Measurements from ENCODE around the gene SMTN. TPM values are rescaled to one million over a fixed set of nuclear protein-coding genes. Genes with fewer than 3 reads are reported as not detected.
"Not testable (repeated sequence)": the region's sequence is repeated elsewhere in the genome, so short reads cannot be mapped to it uniquely, and the experiment has no call there.

SMTN gene
- total RNA-seq, 1 donor from 2014 or later, result 283 TPM

DNA sequence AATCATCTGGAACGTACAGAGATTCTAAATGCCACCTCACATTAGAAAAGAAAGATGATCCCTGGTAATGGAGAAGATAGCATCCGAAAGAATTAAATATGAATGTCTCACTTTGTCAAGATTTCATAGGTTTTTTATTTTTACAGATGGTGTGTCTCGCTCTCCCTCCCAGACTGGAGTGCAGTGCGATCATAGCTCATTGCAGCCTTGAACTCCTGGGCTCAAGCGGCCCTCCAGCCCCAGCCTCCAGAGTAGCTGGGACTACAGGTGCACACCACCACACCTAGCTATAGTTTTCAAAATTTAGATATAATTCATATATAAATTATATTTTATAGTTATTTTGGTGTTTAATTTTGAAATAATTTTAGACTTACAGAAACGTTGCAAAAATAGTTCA lies 16.7 kb upstream of the SMTN start:
- DNase-seq (ENCODE audit: low spot score), result no peak
- intact Hi-C loops (cut with DNase I), result no loop called here
- ATAC-seq, result no peak

DNA sequence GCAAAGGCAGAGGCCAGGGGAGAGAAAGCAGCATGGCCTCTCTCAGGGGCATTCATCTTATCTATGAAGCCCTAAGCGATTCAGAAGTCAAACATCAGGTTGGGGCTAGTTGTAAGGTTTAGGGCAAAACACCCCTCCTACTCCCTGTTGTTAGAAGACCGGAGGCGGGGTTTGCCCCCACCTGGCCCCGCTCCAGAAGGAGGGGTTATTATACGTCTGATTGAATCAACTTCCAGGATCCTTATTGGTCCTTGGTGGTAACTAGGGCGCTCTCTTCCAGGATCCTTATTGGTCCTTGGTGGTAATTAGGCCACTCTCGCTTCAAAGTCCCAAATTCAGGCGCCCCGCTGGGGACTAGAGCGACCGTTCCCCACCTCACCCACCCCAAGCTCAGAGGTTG lies 12.1 kb upstream of the SMTN start:
- ATAC-seq (no peak), DNase-seq (ENCODE audit: low spot score) (no peak)
- intact Hi-C loops (cut with DNase I), result no loop called here

DNA sequence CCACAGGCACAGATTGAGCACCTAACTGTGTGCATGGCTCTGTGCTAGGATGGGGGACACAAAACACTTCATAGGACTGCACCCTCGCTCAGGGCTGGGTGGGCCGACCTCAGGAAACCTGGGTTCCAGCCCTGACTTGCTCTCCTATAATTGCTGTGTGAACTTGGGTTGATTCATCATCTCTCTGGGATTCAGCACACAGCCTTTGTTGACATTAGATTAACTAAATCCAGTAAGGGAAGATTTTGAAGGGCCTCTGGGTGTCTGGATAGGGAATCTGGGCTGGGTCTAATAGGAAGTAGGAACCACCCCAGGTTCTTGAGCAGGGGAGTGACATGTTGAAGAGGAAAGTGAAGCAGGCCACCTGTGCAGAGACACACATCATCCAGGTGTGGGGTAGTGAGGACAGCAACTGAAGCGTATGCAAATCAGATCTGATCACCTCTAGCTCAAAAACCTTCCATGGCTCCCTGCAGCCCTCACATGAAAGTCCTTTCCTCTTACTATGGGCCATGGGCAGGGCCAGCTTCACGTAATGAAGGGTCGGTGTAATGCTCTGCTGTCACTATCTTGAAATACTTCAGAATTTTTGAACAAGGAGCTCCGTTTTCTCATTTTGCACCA lies 11.3 kb upstream of the SMTN start:
- DNase-seq (ENCODE audit: low spot score); ATAC-seq; intact Hi-C loops (cut with DNase I): not testable (repeated sequence)

DNA sequence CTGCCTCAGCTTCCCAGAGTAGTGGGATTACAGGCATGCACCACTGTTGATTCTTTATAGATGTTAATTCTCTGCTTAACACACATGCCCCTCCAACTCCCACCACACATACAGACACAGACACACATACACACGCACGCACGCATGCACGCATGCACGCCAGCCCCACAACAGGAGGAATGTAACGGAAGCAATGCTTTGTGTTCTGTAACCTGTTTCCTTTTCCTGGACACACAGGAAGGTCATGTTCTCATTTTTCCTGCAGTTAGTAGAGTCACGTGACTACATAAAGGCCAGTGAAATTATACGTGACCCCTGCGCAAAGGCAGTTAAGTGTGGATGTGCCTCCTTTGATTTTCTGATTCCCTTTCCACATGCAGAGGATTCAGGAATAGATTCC lies 8.0 kb upstream of the SMTN start:
- DNase-seq (ENCODE audit: low spot score); intact Hi-C loops (cut with DNase I); ATAC-seq: not testable (repeated sequence)

DNA sequence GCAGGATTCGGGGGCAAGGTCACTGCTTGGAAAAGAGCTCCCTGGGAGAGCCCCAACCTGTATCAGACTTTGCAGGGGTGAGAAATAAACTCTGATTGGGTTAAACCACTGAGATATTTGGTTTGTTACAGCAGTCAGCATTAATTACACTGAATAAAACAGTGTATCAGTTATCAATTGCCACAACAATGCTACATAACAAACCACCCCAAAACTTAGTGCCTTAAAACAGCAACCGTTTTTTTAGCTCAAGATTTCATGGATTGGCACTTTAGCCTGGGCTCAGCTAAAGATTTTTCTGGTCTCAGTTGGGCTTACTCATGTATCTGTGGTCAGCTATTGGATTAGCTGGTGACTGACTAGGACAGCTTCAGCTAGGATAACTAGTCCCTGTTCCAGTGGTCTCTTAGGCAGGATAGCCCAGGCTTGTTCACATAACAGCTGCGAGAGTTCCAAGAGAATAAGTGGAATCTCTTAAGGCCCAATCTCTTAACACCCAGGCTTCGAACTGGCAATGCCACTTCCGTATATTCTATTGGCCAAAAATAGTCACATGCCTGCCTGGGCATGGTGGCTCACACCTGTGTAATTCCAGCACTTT lies 7.5 kb upstream of the SMTN start:
- intact Hi-C loops (cut with DNase I); ATAC-seq; DNase-seq (ENCODE audit: low spot score): not testable (repeated sequence)

DNA sequence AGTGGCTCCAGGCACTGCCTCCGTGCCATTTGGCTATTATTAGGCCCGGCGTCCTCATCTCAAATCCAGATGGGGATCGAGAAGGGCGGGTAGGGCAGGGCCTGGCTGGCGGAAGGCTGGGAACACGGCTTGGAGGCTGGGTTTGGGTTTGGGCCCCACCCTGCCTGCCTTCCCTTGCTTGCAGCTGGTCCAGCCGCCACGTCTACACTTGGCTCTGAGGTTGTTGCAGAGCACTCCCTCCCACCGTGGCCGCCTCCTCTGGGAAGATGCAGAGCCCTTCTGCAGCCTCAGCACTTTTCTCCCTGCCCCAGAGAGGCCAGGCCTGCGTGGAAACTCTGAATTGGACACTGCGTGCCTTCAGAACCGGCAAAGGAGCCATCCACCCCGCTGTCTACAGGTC lies 5.2 kb upstream of the SMTN start:
- peak; percentile 93 for DNase-seq (ENCODE audit: low spot score)
- ATAC-seq, result peak; percentile 94
- intact Hi-C loops (cut with DNase I), result no loop called here

DNA sequence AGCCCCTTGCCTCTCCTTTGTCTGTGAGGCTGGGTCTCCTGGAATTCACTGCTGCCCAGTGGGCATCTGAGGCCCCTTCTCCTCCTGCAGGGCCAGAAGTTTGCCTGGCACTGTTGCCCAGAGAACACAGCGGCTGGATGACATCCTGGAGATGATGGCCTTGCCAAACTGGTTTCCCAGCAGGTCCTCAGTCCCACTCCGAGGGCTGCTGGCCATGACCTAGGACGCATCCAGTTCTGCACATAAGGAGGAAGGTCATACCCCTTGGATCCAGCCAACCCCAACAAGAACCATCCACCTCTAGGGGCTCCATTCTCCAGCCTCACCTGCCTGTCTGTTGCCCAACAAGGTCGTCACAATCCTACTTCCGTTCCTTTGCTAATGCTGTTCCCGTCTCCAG lies 3.4 kb upstream of the SMTN start:
- no peak for ATAC-seq
- intact Hi-C loops (cut with DNase I), result no loop called here

DNA sequence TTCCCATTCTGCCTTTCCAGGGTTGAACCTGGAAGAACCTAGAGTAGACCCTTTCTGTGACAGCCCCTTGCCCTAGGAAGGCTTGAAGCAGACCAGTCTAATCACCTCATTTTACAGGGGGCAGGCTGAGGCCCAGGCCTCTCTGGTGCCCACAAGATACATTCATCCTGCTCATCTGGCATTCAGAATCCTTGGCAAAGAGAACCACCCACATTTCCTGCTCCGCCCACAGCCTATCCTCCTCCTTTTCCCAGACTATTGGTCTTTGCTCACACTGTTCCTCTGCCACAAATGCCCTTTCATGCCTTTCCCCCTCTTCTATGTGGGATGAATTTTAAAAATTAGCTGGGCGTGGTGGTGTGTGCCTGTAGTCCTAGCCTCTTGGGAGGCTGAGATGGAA lies 2.7 kb upstream of the SMTN start:
- intact Hi-C loops (cut with DNase I); ATAC-seq; DNase-seq (ENCODE audit: low spot score): not testable (repeated sequence)

More for the DNA sequence above, 3.4 kb upstream of the SMTN start:
- no peak for DNase-seq (ENCODE audit: low spot score)

DNA sequence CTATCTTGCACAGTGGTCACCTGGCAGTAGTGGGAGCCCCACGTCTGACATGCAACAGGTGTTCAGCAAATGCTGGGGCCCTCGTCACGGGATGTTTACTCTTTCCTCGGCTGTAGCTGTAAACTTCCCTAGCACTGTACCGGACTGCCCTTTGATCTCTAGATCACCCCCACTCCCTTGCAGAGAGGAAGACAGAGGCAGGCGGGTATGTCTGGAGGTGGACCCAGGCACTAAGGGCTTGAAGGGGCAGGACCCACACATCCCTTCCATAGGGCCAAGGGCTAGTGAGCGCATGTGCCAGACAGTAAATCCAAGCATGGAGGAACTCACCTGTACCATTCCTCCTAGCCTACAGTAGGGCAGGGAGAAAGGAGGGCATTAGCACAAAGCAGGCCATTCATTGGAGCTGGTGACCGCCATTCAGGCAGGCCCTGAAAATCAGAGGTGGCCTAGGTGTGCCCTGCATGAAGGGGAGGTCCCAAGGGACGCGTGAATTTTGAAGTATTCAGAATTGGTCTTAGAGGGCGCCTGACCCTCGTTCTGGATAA lies 1.9 kb upstream of the SMTN start:
- DNase-seq (ENCODE audit: low spot score) (no peak), ATAC-seq (no peak)
- intact Hi-C loops (cut with DNase I), result no loop called here

DNA sequence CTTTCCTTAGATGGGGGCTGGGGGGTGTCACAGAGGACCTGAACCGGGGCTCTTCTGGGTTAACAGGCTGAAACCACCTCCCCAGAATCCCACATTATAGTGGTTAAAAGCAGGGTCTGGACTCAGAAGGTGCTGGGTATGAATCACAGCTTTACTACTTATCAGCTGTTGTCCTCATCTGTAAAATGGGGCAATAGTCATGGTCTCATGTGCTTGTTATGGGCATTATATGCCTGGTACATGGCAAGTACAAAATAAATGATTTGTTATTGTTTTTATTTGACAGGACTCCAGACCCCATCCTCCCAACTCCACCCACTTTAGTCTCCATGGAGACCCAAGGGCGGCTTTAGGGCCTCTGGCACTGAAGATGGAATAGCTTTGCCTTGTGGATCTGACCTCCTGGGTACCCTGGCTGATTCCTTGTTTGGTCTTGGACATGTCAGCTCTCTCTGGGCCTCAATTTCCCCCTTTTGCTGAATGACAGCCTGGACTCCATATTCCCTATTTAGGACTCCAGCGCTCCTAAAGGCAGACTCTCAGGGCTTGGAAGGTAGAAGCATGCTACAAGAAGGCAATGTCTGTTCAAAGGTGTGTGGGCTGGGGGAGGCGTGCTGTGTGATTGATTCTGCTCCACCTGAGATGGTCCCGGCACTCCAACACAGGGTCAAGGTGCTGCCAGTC lies 812 bp upstream of the SMTN start:
- intact Hi-C loops (cut with DNase I), result no loop called here
- DNase-seq (ENCODE audit: low spot score), result no peak
- no peak for ATAC-seq

DNA sequence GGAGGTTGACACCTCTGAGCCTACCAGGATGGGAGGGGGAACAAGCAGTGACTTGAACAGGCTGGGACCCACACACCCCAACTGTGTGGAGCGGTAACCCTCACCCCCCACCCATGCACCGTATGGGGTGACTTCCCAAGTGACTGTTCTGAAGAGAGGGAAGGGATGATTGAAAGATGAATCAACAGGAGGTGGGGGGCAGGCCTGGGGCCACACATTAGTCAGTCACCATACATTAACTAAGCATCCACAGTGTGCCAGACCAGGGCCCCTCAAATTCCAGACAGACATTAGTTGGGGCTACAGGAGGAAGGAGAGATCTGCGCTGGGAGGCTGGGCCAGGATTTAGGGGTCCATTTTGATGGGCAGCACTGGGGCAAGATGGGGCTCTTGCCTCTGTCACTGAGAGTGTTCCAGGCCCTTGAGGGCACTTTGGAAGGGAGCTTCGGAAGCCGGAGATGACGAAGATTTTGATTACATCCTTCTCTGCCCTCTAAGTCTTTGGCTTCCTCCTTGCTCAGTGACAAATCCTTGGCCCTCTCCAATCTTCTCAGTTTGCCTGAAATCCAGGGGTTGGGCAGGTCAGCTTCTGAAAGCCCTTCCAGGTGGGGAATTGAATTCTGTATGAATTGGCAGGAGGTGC lies 966 bp downstream of the SMTN start:
- intact Hi-C loops (cut with DNase I), result no loop called here
- no peak for DNase-seq (ENCODE audit: low spot score)
- no peak for ATAC-seq

DNA sequence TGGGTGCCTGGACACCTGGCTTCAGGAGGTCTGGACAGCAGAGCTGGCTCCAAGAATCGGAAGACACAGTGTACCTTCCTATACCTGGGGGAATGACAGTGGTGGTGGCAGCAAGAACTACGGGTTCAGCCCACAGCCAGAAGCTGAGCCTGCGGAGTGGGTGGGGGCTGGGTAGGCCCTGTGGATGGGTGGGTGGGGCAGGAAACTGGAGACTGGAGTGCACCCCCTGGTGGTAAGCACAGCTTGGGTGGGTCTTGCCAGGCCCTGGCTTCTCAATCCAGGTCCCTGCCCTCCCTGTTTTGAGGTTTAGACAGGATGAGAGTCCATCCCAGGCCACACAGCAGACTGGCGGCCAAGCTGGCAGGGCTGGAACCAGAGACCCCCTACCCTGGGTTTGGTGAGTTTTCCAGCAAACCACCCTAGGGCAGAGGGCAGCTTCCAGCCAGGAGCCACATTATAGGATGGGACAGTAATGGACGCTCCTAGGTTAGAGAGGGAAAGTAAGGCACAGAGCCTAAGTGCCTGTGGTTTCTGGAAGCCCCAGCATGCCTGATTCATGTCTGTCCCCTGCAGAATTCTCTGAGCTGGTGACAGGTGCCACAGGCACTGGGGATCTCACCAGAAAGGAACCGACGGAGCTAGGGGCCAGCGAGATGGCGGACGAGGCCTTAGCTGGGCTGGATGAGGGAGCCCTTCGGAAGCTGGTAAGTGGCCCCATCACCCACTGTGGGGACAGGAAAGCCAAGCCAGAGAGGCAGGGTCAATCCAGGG lies 1.7 kb downstream of the SMTN start:
- ATAC-seq, result peak; percentile 22
- intact Hi-C loops (cut with DNase I), result no loop called here
- peak; percentile 88 for DNase-seq (ENCODE audit: low spot score)

DNA sequence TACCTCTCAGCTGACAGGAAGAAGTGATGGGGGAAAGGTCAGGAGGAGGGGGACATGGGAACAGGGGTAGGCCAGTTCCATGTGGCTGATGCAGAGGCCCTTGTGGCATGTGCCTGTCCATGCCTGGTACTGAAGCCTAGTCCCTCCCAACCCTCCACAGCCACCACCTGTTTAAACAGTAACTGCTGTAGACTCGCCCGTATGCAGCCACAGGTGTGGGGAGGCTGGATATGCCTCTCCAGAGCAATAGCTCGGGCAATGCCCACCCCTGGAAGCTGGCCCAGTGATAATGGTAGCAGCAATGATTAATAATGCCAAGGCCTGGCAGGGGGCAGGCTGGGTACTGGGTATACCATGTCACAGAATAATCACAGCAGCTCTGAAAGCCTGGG lies 2.3 kb downstream of the SMTN start:
- intact Hi-C loops (cut with DNase I), result no loop called here
- ATAC-seq (no peak), DNase-seq (ENCODE audit: low spot score) (peak; percentile 64)

DNA sequence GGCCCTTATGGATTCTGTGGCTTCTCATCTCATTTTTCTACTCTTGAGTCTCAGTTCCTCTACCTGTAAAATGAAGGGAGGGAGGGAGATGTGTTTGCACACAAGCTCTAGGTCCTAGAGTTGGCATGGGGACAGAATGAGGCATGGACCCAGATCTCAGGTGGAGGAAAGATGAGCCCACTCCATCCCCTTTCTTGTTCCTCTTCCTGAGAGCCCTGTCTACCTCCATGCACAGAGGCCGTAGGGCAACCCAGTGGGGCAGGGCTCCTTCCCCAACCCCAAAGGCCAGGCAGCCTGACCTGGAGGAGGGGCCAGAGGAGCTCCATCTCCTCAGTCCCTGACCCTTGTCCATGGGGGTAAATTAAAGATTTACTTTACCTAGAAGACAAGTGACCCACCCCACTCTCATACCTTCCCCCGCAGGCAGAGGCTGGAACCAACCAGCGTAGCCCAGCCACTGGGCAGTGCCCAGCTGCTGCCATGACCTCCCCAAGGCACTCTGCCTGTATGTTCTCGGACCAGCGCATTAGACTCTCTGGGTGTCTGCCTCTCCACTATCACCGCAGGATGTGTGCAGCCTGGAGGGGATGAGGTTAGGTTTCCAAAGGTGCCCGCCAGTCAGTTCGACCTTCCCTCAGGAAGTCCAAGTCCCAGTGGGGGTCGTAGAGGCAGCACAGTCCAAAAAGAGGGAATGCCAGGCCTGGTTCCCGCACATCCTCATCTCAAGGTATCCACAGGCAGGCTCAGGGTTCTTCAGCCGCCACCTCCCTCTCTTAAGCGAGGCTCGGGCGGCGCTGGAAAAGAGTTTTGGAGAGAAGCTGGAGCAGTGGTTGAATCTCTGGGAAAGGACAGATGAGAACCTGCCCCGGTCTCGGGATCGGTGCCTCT lies 3.0 kb downstream of the SMTN start:
- ATAC-seq (no peak), DNase-seq (ENCODE audit: low spot score) (peak; percentile 62)
- intact Hi-C loops (cut with DNase I), result no loop called here

DNA sequence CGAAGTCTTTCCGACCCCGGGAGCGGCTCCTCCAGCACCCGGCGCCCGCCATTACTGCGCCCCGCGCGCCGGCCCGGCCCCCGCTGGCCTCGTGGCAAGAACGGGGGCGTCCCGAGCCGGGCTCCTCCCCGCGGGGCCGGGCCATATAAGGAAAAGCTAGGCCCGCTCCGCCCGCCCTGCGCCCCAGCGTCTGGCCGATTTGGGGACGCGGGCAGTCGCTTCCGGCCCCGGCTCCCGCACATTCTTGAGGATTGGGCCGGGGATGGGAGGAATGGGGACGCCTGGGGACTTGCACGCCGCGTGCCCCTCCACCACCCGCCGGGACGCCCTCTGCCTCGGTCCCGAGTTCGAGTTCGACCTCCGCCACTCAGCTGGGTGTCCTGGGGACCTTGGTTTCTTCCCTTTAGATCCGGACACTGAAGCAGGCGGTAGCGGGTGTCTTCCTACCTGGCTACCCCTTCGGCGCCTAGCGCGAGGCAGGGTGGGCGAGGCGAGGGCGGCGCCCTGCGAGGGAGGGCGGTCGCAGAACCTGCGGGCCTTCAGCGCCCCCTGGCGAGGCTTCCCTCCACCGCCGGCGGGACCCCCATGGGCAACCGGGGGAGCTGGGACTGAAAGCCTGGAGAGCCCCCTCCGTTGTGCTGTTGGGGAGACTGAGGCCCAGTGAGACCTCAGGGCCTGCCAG lies 3.8 kb downstream of the SMTN start:
- intact Hi-C loops (cut with DNase I), result loop anchor here (5.0 kb wide), 2 partner anchors 118 to 138 kb away; partner anchors contain the start of genes MORC2 and TUG1
- DNase-seq (ENCODE audit: low spot score) (peak; percentile 94), ATAC-seq (peak; percentile 77)

DNA sequence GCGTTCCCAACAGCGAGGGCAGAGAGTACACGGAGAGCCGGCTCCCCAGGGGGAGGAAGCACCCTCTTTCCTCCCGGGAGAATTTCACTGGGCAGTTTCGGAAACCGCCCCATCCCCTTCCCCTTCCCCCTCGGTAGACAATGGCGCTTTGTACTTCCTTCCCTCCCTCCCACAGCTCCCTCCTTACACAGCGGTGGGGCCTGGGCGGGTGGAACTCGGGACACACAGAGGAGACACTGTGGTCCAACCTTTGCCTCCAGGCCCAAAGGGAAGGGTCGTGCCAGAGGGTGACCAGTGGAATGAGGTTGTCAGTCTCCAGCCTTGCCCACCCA lies 4.3 kb downstream of the SMTN start:
- peak; percentile 54 for ATAC-seq
- peak; percentile 83 for DNase-seq (ENCODE audit: low spot score)
- intact Hi-C loops (cut with DNase I), result loop anchor here (5.0 kb wide), 2 partner anchors 118 to 138 kb away; partner anchors contain the start of genes MORC2 and TUG1

DNA sequence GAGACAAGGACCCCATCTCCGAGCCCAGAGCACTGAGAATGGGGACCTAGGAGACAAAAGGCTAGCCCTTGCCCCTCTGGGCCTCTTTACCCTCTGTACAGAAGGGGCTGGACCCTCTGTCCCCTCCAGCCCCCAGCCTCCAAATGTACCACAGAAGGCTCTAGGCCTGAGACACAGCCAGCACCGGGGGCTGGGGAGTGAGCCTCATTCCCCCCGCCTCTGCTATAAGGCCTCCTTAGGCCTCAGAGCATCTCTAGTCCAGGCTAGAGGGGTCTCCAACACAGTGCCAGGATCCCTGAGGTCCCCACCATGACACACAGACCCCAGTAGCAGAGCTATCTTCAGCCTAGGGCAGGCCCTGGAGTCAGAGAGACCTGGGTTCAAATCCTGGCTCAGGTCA lies 4.8 kb downstream of the SMTN start:
- no peak for DNase-seq (ENCODE audit: low spot score)
- ATAC-seq, result no peak
- intact Hi-C loops (cut with DNase I), result loop anchor here (5.0 kb wide), 2 partner anchors 119 to 139 kb away; partner anchors contain the start of genes MORC2 and TUG1
